ENCODE data around the gene DBN1.

The DBN1 gene

GRCh38 chr5:177487975-177488374 is 14.5 kb upstream of the DBN1 start:
- TF ChIP-seq SIN3A (IDR thresholded peaks at IDR 0.05; ENCODE audit: borderline replicate concordance, insufficient read depth, low read length) (no peak), POLR2AphosphoS5 (IDR thresholded peaks at IDR 0.05; ENCODE audit: low read depth, low read length) (no peak)

- no peak for TF ChIP-seq TAF1 (IDR thresholded peaks at IDR 0.05; ENCODE audit: borderline replicate concordance, insufficient read depth, low read length)
- no peak for TF ChIP-seq SIN3A (IDR thresholded peaks at IDR 0.05; ENCODE audit: borderline replicate concordance, insufficient read depth, low read length)
- TF ChIP-seq REST (IDR thresholded peaks at IDR 0.05; ENCODE audit: insufficient read depth in 1 of 2, low read depth in 2 of 2, low read length in 2 of 2), result no peak
These were observed 13.7 kb upstream of the DBN1 start for GRCh38 chr5:177487144-177487543.

GRCh38 chr5:177486256-177486655 is 12.8 kb upstream of the DBN1 start:
- TF ChIP-seq SIN3A (IDR thresholded peaks at IDR 0.05; ENCODE audit: borderline replicate concordance, insufficient read depth, low read length) (no peak), REST (IDR thresholded peaks at IDR 0.05; ENCODE audit: insufficient read depth in 1 of 2, low read depth in 2 of 2, low read length in 2 of 2) (no peak), FOXP2 (optimal IDR thresholded peaks at IDR 0.05; ENCODE audit: borderline replicate concordance, extremely low read depth, extremely low read length, insufficient read depth) (no peak), TAF1 (IDR thresholded peaks at IDR 0.05; ENCODE audit: borderline replicate concordance, insufficient read depth, low read length) (no peak), POLR2AphosphoS5 (IDR thresholded peaks at IDR 0.05; ENCODE audit: low read depth, low read length) (no peak)

- no peak for TF ChIP-seq SIN3A (IDR thresholded peaks at IDR 0.05; ENCODE audit: borderline replicate concordance, insufficient read depth, low read length)
- no peak for TF ChIP-seq TAF1 (IDR thresholded peaks at IDR 0.05; ENCODE audit: borderline replicate concordance, insufficient read depth, low read length)
- no peak; the same call in 1 of the 2 replicates for TF ChIP-seq POLR2AphosphoS5 (IDR thresholded peaks at IDR 0.05; ENCODE audit: low read depth, low read length)
- no peak for TF ChIP-seq FOXP2 (optimal IDR thresholded peaks at IDR 0.05; ENCODE audit: borderline replicate concordance, extremely low read depth, extremely low read length, insufficient read depth)
- no peak for TF ChIP-seq REST (IDR thresholded peaks at IDR 0.05; ENCODE audit: insufficient read depth in 1 of 2, low read depth in 2 of 2, low read length in 2 of 2)
These were observed 11.6 kb upstream of the DBN1 start for GRCh38 chr5:177484902-177485549.

- TF ChIP-seq FOXP2 (optimal IDR thresholded peaks at IDR 0.05; ENCODE audit: borderline replicate concordance, extremely low read depth, extremely low read length, insufficient read depth) (no peak), SIN3A (IDR thresholded peaks at IDR 0.05; ENCODE audit: borderline replicate concordance, insufficient read depth, low read length) (no peak)
These were observed 10.8 kb upstream of the DBN1 start for GRCh38 chr5:177483994-177484901.

- TF ChIP-seq SIN3A (IDR thresholded peaks at IDR 0.05; ENCODE audit: borderline replicate concordance, insufficient read depth, low read length) (no peak), POLR2AphosphoS5 (IDR thresholded peaks at IDR 0.05; ENCODE audit: low read depth, low read length) (no peak), FOXP2 (optimal IDR thresholded peaks at IDR 0.05; ENCODE audit: borderline replicate concordance, extremely low read depth, extremely low read length, insufficient read depth) (no peak), REST (IDR thresholded peaks at IDR 0.05; ENCODE audit: insufficient read depth in 1 of 2, low read depth in 2 of 2, low read length in 2 of 2) (no peak), TAF1 (IDR thresholded peaks at IDR 0.05; ENCODE audit: borderline replicate concordance, insufficient read depth, low read length) (no peak)
These were observed 9.6 kb upstream of the DBN1 start for GRCh38 chr5:177483042-177483441.
